GM12878 (cell line): Measurements from ENCODE around the gene ATP10A. TPM values are rescaled to one million over a fixed set of nuclear protein-coding genes. Genes with fewer than 3 reads are reported as not detected.

Source experiments
- ATAC-seq: fragments of 200-7000 bp; cut with Tn5 transposase; 3 replicates; pipeline ENCODE4 v1.9.1; 2020; ENCODE audit warnings: mild to moderate bottlenecking, moderate library complexity
- BruUV-seq: library from RNA; stranded (reverse); fragments of 400-500 nt; replicated peaks from 2 replicates; lab custom pipeline; 2021; lab: Mats Ljungman, UMichigan
- CTCF ChIA-PET: fragments of 300-600 bp; sonication (Branson Sonifier 250); formaldehyde crosslinking; extraction: SDS; loops from one replicate; lab custom pipeline; 2021; ENCODE audit warnings: inconsistent platforms; lab: Yijun Ruan, JAX
- POLR2A ChIA-PET: fragments of 350-600 bp; formaldehyde crosslinking; extraction: SDS; loops from one replicate; lab custom pipeline; 2021; ENCODE audit warnings: inconsistent platforms; lab: Charles Lee
- RAD21 ChIA-PET: fragments of 300-600 bp; sonication (Branson Sonifier 250); formaldehyde crosslinking; loops from one replicate; lab custom pipeline; 2023; ENCODE audit warnings: antibody characterized with exemption; ENCODE audit not compliant: unreplicated experiment; lab: Charles Lee
- SMC1A ChIA-PET: fragments of 300-600 bp; sonication (Branson Sonifier 250); formaldehyde crosslinking; loops from one replicate; lab custom pipeline; 2023; ENCODE audit not compliant: unreplicated experiment, uncharacterized antibody; lab: Charles Lee
- DNase-seq: peaks from one replicate; pipeline ENCODE4 v3.0.0-alpha.2; 2011; ENCODE audit warnings: low read depth, low spot score
- FAIRE-seq: peaks from 3 replicates; lab custom pipeline; 2011; peaks lifted over from hg19 to GRCh38; lab: Jason Lieb, UNC
- H2AFZ ChIP-seq: 2 replicates; pipeline ENCODE4 v1.6.0; 2011; ENCODE audit warnings: low read depth, low read length, control low read depth; ENCODE audit not compliant: control insufficient read depth
- H3K27ac ChIP-seq: 2 replicates; pipeline ENCODE4 v1.5.1; 2011; ENCODE audit warnings: control low read depth; ENCODE audit not compliant: control insufficient read depth, insufficient read depth
- H3K27me3 ChIP-seq, 2 experiments: replicated peaks in 1 of 2; 2 replicates each; pipeline versions ENCODE4 v1.6.0 to v1.6.1; 2011; ENCODE audit warnings: low read length in 1 of 2; ENCODE audit not compliant: control insufficient read depth in 2 of 2, insufficient read depth in 2 of 2
- H3K36me3 ChIP-seq, 2 experiments: 2 replicates each; pipeline ENCODE4 v1.5.1; 2011; ENCODE audit warnings: low read length in 1 of 2; ENCODE audit not compliant: control insufficient read depth in 2 of 2, insufficient read depth in 2 of 2
- H3K4me1 ChIP-seq: 2 replicates; pipeline ENCODE4 v1.6.1; 2011; ENCODE audit warnings: mild to moderate bottlenecking, low read length, moderate library complexity, mixed read lengths; ENCODE audit not compliant: control insufficient read depth, insufficient read depth
- H3K4me2 ChIP-seq: 2 replicates; pipeline ENCODE4 v1.6.0; 2011; ENCODE audit warnings: control low read depth; ENCODE audit not compliant: control insufficient read depth, insufficient read depth
- H3K4me3 ChIP-seq: fragments of 200-600 bp; sonication (generic); 2 replicates; pipeline ENCODE4 v1.5.1; 2016
- H3K79me2 ChIP-seq: 2 replicates; pipeline ENCODE4 v1.6.0; 2011; ENCODE audit warnings: low read length; ENCODE audit not compliant: control insufficient read depth, insufficient read depth
- H3K9ac ChIP-seq: 2 replicates; pipeline ENCODE4 v1.8.0; 2011; ENCODE audit warnings: low read length, control low read depth, mixed read lengths; ENCODE audit not compliant: control insufficient read depth, insufficient read depth
- H3K9me3 ChIP-seq: replicated peaks from 3 replicates; pipeline ENCODE4 v1.5.1; 2011; ENCODE audit warnings: mild to moderate bottlenecking, low read length; ENCODE audit not compliant: control insufficient read depth, insufficient read depth
- H4K20me1 ChIP-seq: 2 replicates; pipeline ENCODE4 v1.6.0; 2011; ENCODE audit not compliant: control insufficient read depth, insufficient read depth
- CBFB ChIP-seq: IDR thresholded peaks from 2 replicates; pipeline ENCODE4 v1.6.1; 2016; ENCODE audit warnings: antibody characterized with exemption, low read depth
- FOXM1 ChIP-seq: IDR thresholded peaks from 2 replicates; pipeline ENCODE4 v1.6.1; 2012; ENCODE audit warnings: low read depth, mild to moderate bottlenecking, inconsistent platforms, low read length, moderate library complexity
- GABPA ChIP-seq: IDR thresholded peaks from 2 replicates; pipeline ENCODE4 v1.6.1; 2014; ENCODE audit warnings: antibody characterized with exemption, low read depth, mild to moderate bottlenecking, inconsistent platforms
- HDAC2 ChIP-seq: fragments of 200-600 bp; sonication (generic); IDR thresholded peaks from 2 replicates; pipeline ENCODE4 v1.6.1; 2017
- KAT2A ChIP-seq: conservative IDR thresholded peaks from 2 replicates; pipeline ENCODE4 v1.6.1; 2011; ENCODE audit warnings: low read depth, low read length; ENCODE audit not compliant: control insufficient read depth
- MAX ChIP-seq: IDR thresholded peaks from 2 replicates; pipeline ENCODE4 v1.6.1; 2012; ENCODE audit warnings: low read depth, low read length, improper control_type of control experiment
- MEF2A ChIP-seq: IDR thresholded peaks from 2 replicates; pipeline ENCODE4 v1.6.1; 2011; ENCODE audit warnings: low read depth, mild to moderate bottlenecking, low read length, moderate library complexity; ENCODE audit not compliant: insufficient read depth
- MLLT1 ChIP-seq: fragments of 450-650 bp; IDR thresholded peaks from 2 replicates; pipeline ENCODE4 v1.6.1; 2016; ENCODE audit warnings: mild to moderate bottlenecking
- MTA2 ChIP-seq: fragments of 450-650 bp; IDR thresholded peaks from 2 replicates; pipeline ENCODE4 v1.6.1; 2016; ENCODE audit warnings: low read depth, mild to moderate bottlenecking, moderate library complexity
- MYC ChIP-seq: IDR thresholded peaks from 2 replicates; pipeline ENCODE4 v1.6.1; 2011; ENCODE audit warnings: mild to moderate bottlenecking, low read length, moderate library complexity, inconsistent platforms; ENCODE audit not compliant: insufficient read depth, insufficient replicate concordance, insufficient read length, severe bottlenecking
- NBN ChIP-seq: fragments of 450-650 bp; IDR thresholded peaks from 2 replicates; pipeline ENCODE4 v1.6.1; 2016
- NR2C2 ChIP-seq: IDR thresholded peaks from 2 replicates; pipeline ENCODE4 v1.6.1; 2011; ENCODE audit warnings: borderline replicate concordance, low read depth; ENCODE audit not compliant: control insufficient read depth, insufficient read length
- POLR2A ChIP-seq: IDR thresholded peaks from 2 replicates; pipeline ENCODE4 v1.6.1; 2011; ENCODE audit warnings: low read depth, mild to moderate bottlenecking, low read length
- RELA ChIP-seq: fragments of 450-650 bp; IDR thresholded peaks from 2 replicates; pipeline ENCODE4 v1.8.0; 2014; ENCODE audit warnings: borderline replicate concordance; ENCODE audit not compliant: partially characterized antibody
- REST ChIP-seq: IDR thresholded peaks from 2 replicates; pipeline ENCODE4 v1.6.1; 2012; ENCODE audit warnings: mild to moderate bottlenecking, low read depth, low read length
- SREBF2 ChIP-seq: IDR thresholded peaks from 2 replicates; pipeline ENCODE4 v1.6.1; 2012; ENCODE audit warnings: mild to moderate bottlenecking, low read length
- SUPT20H ChIP-seq: IDR thresholded peaks from 2 replicates; pipeline ENCODE4 v1.6.1; 2011; ENCODE audit warnings: low read depth, mild to moderate bottlenecking, low read length, moderate library complexity, borderline replicate concordance; ENCODE audit not compliant: control insufficient read depth
- TCF7 ChIP-seq: IDR thresholded peaks from 2 replicates; pipeline ENCODE4 v1.6.1; 2014; ENCODE audit warnings: antibody characterized with exemption, borderline replicate concordance
- ZBED1 ChIP-seq: IDR thresholded peaks from 2 replicates; pipeline ENCODE4 v1.6.1; 2016; ENCODE audit warnings: borderline replicate concordance
- ZBTB33 ChIP-seq: fragments of 450-650 bp; IDR thresholded peaks from 2 replicates; pipeline ENCODE4 v1.6.1; 2017; ENCODE audit warnings: mild to moderate bottlenecking
- WGBS: methylation state at CpG from one replicate; pipeline ENCODE4 v1.1.6; 2016; ENCODE audit warnings: low lambda C conversion rate; ENCODE audit not compliant: insufficient replicate concordance, insufficient coverage; ENCODE audit errors: missing lambda C conversion rate; 5-methylcytosine and 5-hydroxymethylcytosine counted together
- in situ Hi-C: fragments of 300-500 bp; cut with MboI; formaldehyde crosslinking; loops from 9 replicates; pipeline ENCODE4 v1.14.3; 2018; ENCODE audit warnings: mixed read lengths
- intact Hi-C: fragments of 100-400 bp; cut with micrococcal nuclease; formaldehyde crosslinking; loops from one replicate; pipeline ENCODE4 v1.14.2; 2022; ENCODE audit not compliant: unreplicated experiment
- polyA plus RNA-seq, 11 experiments: library from polyadenylated mRNA; depleted of rRNA in 4 of 11; unstranded in 6 of 11; stranded (reverse) in 5 of 11; fragments of >200 nt; fragmentation: Nextera tagmentation in 4 of 11; fragmentation: Illumina TruSeq in 1 of 11; extraction: Ambion mirVana in 4 of 11; extraction: Trizol in 1 of 11; gene quantifications; 1 replicate in 1 of 11; 2 replicates in 10 of 11; pipeline versions ENCODE4 v1.2.1 to v1.2.3, GENCODE V29; 2011 to 2016; ENCODE audit warnings: inconsistent platforms in 2 of 11, missing spikeins in 2 of 11, low read depth in 1 of 11
- total RNA-seq, 4 experiments: library from RNA; depleted of rRNA in 3 of 4; stranded (reverse); fragments of >200 nt in 3 of 4; fragmentation: Illumina TruSeq in 1 of 4; extraction: Trizol in 1 of 4; gene quantifications; 2 replicates each; pipeline versions ENCODE4 v1.2.1 to v1.2.3, GENCODE V29; 2013 to 2021

ATP10A gene
- total and polyA plus RNA-seq, 10 of the 15 experiments (the other 5 are each of a cell fraction or from before 2014, with no cell fraction given), result 0.04 to 1.5 (median 0.31) TPM; not detected in 2

GRCh38 chr15:25893596-25893995 is 30.5 kb upstream of the ATP10A start:
- FAIRE-seq, result no peak
- POLR2A ChIA-PET, result no interaction called here
- H3K4me2 ChIP-seq, result no peak overlapping the region
- H3K27ac ChIP-seq, result no peak overlapping the region
- H3K79me2 ChIP-seq, result no peaks in the 10 kb centered on the region
- DNase-seq, result no peak
- 59% methylated on average over 4 of the region's 5 CpGs for WGBS
- H4K20me1 ChIP-seq, result no peaks in the 10 kb centered on the region
- TF ChIP-seq RELA (no peak), REST (no peak), MEF2A (no peak), CBFB (no peak), MTA2 (no peak), SREBF2 (no peak), HDAC2 (no peak), NBN (no peak), SUPT20H (no peak), ZBED1 (no peak), NR2C2 (no peak), MYC (no peak), GABPA (no peak), ZBTB33 (no peak), MAX (no peak), MLLT1 (no peak), TCF7 (no peak), FOXM1 (no peak), POLR2A (no peak), KAT2A (no peak)
- TF ChIP-seq, all 136 proteins: peak for 0
- Histone ChIP-seq H3K36me3 (no peaks in the 10 kb centered on the region), H3K27me3 (no peaks in the 10 kb centered on the region), H3K9me3 (no peaks in the 10 kb centered on the region; the same call in 2 of the 3 replicates), H3K4me1 (no peaks in the 10 kb centered on the region), H3K4me3 (no peak overlapping the region), H2AFZ (no peak overlapping the region), H3K9ac (no peak overlapping the region)
- ChIA-PET RAD21 (no interaction called here), CTCF (no interaction called here), SMC1A (no interaction called here)
- in situ Hi-C loops (no loop called here), intact Hi-C loops (no loop called here)
- no peak for ATAC-seq
- no TSS peak for BruUV-seq
